Hematopoietic multipotent progenitor cell treated with erythropoietin and hydrocortisone succinate and interleukin-3 and kit ligand, for 17 days (in vitro differentiated cells): ENCODE results near the gene DCLRE1C.
"Not testable (repeated sequence)": the region's sequence is repeated elsewhere in the genome, so short reads cannot be mapped to it uniquely, and the experiment has no call there.

Source experiments
- DNase-seq: peaks from one replicate; pipeline ENCODE4 v3.0.0-alpha.2; 2015; ENCODE audit warnings: low spot score

The DCLRE1C gene

GRCh38 chr10:14945108-14945507, 8.8 kb downstream of the DCLRE1C start:
- DNase-seq: no peak

GRCh38 chr10:14942950-14943338, 11.0 kb downstream of the DCLRE1C start:
- DNase-seq: not testable (repeated sequence)

GRCh38 chr10:14942147-14942949, 11.5 kb downstream of the DCLRE1C start:
- not testable (repeated sequence) for DNase-seq

- not testable (repeated sequence) for DNase-seq
Observed at GRCh38 chr10:14938971-14939370, 14.9 kb downstream of the DCLRE1C start.

GRCh38 chr10:14936584-14936983, 17.3 kb downstream of the DCLRE1C start:
- DNase-seq: no peak

GRCh38 chr10:14930610-14931009, 23.3 kb downstream of the DCLRE1C start:
- no peak for DNase-seq

GRCh38 chr10:14926722-14927416, 27.0 kb downstream of the DCLRE1C start:
- DNase-seq: no peak

- DNase-seq: no peak
Observed at GRCh38 chr10:14926061-14926470, 27.8 kb downstream of the DCLRE1C start.

- no peak for DNase-seq
Observed at GRCh38 chr10:14925268-14925667, 28.6 kb downstream of the DCLRE1C start.

GRCh38 chr10:14924013-14924412, 29.9 kb downstream of the DCLRE1C start:
- no peak for DNase-seq

GRCh38 chr10:14918964-14919363, 34.9 kb downstream of the DCLRE1C start:
- DNase-seq: no peak

- DNase-seq: no peak
Observed at GRCh38 chr10:14917827-14918226, 36.1 kb downstream of the DCLRE1C start.

- no peak for DNase-seq
Observed at GRCh38 chr10:14916600-14916999, 37.3 kb downstream of the DCLRE1C start.

- DNase-seq: no peak
Observed at GRCh38 chr10:14911801-14912200, 42.1 kb downstream of the DCLRE1C start.

GRCh38 chr10:14910953-14911352, 42.9 kb downstream of the DCLRE1C start:
- DNase-seq: no peak

- DNase-seq: no peak
Observed at GRCh38 chr10:14909101-14909500, 44.8 kb downstream of the DCLRE1C start.

- not testable (repeated sequence) for DNase-seq
Observed at GRCh38 chr10:14907591-14907990, 46.3 kb downstream of the DCLRE1C start.

GRCh38 chr10:14906765-14907164, 47.1 kb downstream of the DCLRE1C start:
- DNase-seq: no peak

- DNase-seq: no peak
Observed at GRCh38 chr10:14905890-14906289, 48.0 kb downstream of the DCLRE1C start.

- no peak for DNase-seq
Observed at GRCh38 chr10:14904864-14905263, 49.0 kb downstream of the DCLRE1C start.

GRCh38 chr10:14904316-14904732, 49.6 kb downstream of the DCLRE1C start:
- no peak for DNase-seq

GRCh38 chr10:14891151-14891550, 62.7 kb downstream of the DCLRE1C start:
- DNase-seq: no peak

GRCh38 chr10:14889318-14889717, 64.6 kb downstream of the DCLRE1C start:
- no peak for DNase-seq
